ENCODE measurements around the gene SUCLG2. TPM values are rescaled to one million over a fixed set of nuclear protein-coding genes. Genes with fewer than 3 reads are reported as not detected.

SUCLG2 gene
- total and polyA plus RNA-seq, 11 donors, result 41.6 to 119 (median 77.6) TPM

DNA sequence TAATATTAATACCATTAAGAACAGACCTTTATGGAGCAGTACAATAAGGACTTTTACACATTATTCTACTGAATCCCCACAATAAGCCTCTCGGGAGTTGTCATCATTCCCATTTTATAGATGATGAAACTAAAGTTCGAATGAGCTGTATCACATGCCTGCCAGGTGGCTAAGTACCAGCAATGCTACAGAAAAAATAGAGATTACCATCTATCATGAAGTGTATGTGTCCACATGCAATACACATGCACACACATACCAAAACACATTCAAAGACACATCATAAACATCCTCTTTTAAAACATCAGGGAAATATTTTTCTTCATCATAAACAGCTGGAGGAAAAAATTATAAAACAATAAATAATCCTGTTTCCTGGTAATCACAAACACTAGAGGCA lies 136.6 kb downstream of the SUCLG2 start:
- no peak for TF ChIP-seq POLR2A (IDR thresholded peaks at IDR 0.05)
- TF ChIP-seq, protein P1, sequence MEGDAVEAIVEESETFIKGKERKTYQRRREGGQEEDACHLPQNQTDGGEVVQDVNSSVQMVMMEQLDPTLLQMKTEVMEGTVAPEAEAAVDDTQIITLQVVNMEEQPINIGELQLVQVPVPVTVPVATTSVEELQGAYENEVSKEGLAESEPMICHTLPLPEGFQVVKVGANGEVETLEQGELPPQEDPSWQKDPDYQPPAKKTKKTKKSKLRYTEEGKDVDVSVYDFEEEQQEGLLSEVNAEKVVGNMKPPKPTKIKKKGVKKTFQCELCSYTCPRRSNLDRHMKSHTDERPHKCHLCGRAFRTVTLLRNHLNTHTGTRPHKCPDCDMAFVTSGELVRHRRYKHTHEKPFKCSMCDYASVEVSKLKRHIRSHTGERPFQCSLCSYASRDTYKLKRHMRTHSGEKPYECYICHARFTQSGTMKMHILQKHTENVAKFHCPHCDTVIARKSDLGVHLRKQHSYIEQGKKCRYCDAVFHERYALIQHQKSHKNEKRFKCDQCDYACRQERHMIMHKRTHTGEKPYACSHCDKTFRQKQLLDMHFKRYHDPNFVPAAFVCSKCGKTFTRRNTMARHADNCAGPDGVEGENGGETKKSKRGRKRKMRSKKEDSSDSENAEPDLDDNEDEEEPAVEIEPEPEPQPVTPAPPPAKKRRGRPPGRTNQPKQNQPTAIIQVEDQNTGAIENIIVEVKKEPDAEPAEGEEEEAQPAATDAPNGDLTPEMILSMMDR (IDR thresholded peaks at IDR 0.05), result no peak
- H3K36me3 ChIP-seq, result peaks cover 0 to 62% (median 38%) of the 10 kb centered on the region in 9 donors
- 85 to 97% (median 92%) methylated on average over 2 of the region's 2 CpGs for WGBS, 4 donors

DNA sequence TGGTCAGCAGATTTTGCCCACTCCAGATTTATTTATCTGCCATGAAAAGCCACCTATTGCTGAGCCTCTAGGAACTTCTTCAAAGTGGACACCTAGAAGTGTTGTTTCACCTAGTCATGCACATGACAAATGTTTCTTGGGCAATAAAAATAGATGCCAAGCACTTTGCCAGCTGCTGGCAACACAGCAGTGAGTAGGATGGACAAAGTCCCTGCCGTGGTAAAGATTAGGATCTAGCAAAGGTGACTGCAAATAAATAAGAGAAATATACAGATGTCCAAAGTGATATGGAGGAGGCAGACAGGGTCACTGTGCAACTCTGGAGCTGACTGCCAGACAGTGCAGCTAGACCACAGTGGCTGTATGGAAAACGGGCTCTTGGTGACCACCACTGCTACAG lies 137.9 kb downstream of the SUCLG2 start:
- no peaks in the 10 kb centered on the region for H3K27me3 ChIP-seq
- WGBS, 4 donors, result 68 to 81% (median 72%) methylated on average over 2 of the region's 2 CpGs
- no peak for DNase-seq

More for the DNA sequence above, 136.6 kb downstream of the SUCLG2 start:
- ATAC-seq (no peak), DNase-seq (no peak)
- Histone ChIP-seq H3K9me3 (no peaks in the 10 kb centered on the region), H3K4me3 (no peak overlapping the region), H3K4me1 (peaks cover 0 to 5% (median 0%) of the 10 kb centered on the region in 12 donors), H3K27me3 (no peaks in the 10 kb centered on the region), H3K27ac (no peak overlapping the region)
- intact Hi-C loops (cut with DNase I), result no loop called here

DNA sequence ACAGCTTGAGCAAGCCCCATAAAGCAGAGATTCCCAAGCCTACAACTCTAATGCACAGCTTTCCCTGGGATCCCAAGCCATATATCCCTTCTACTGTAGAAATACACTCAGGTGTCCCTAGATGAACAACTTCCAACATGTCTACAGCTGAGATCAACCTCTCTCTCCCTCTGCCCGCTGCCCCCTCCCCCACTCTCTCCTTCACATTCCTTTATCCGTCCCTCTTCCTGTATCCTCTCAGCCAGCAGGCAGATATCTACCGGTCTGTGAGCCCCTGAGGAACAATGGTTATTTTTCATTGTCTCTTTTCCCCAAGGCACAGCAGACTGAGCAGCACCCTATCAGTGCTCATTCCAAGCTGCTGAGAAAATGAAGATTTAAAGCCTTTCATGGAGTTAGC lies 138.6 kb downstream of the SUCLG2 start:
- no peak overlapping the region for H3K4me3 ChIP-seq
- TF ChIP-seq, protein P1 (IDR thresholded peaks at IDR 0.05), result no peak
- TF ChIP-seq POLR2A (IDR thresholded peaks at IDR 0.05), result no peak
- ATAC-seq (no peak), DNase-seq (no peak)
- H3K27ac ChIP-seq, result no peak overlapping the region
- H3K9me3 ChIP-seq, result no peaks in the 10 kb centered on the region
- H3K27me3 ChIP-seq, result no peaks in the 10 kb centered on the region
- 48 to 55% (median 50%) methylated on average over 3 of the region's 3 CpGs for WGBS, 4 donors
- peaks cover 0 to 61% (median 38%) of the 10 kb centered on the region in 9 donors for H3K36me3 ChIP-seq
- intact Hi-C loops (cut with DNase I), result no loop called here
- H3K4me1 ChIP-seq, result peaks cover 0 to 5% (median 0%) of the 10 kb centered on the region in 12 donors

More for the DNA sequence above, 137.9 kb downstream of the SUCLG2 start:
- intact Hi-C loops (cut with DNase I), result no loop called here
- Histone ChIP-seq H3K9me3 (no peaks in the 10 kb centered on the region), H3K36me3 (peaks cover 0 to 62% (median 38%) of the 10 kb centered on the region in 9 donors), H3K4me3 (no peak overlapping the region), H3K27ac (no peak overlapping the region), H3K4me1 (peaks cover 0 to 5% (median 0%) of the 10 kb centered on the region in 12 donors)
- TF ChIP-seq POLR2A (IDR thresholded peaks at IDR 0.05), result no peak
- ATAC-seq, result no peak

DNA sequence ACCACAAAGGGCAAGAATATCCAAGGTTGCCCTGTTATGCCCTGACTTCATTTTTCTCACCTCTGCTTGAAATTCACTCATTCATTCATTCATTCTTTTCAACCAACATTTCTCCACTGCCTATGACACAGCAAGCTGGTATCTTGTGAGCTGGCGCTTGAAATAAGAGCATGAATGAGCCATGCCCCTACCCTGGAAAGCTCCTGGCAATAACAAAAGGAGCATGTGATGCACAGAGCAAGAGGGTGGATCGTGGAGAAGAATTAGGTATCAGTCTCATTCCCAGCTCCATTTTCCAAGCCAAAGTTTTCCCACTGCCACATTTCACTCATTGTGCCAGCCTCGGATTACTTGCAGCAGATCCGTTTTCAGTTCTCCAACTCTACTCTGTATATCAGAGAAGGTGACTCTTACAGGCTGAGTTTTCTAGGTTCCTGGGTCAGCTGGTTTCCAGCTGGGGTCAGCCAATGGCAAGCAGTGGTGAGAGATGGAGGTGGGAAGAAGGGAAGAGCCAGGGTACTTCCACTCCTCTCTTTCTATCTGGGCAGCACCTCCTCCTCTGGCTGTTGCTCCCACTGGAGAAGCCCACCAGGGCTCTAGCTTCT lies 144.8 kb downstream of the SUCLG2 start:
- peaks cover 0 to 35% (median 7%) of the 10 kb centered on the region in 9 donors for H3K36me3 ChIP-seq
- no peaks in the 10 kb centered on the region for H3K9me3 ChIP-seq
- H3K4me3 ChIP-seq, result no peak overlapping the region
- intact Hi-C loops (cut with DNase I), result no loop called here
- H3K27ac ChIP-seq, result no peak overlapping the region
- H3K4me1 ChIP-seq, result no peaks in the 10 kb centered on the region
- no peaks in the 10 kb centered on the region for H3K27me3 ChIP-seq
- no peak for DNase-seq
- TF ChIP-seq, protein P1 (IDR thresholded peaks at IDR 0.05), result no peak
- TF ChIP-seq POLR2A (IDR thresholded peaks at IDR 0.05), result no peak
- peak in 2 of 4 donors; percentile 63 to 75 for ATAC-seq
- WGBS, 4 donors, result 63 to 83% (median 74%) methylated on average over 4 of the region's 4 CpGs

DNA sequence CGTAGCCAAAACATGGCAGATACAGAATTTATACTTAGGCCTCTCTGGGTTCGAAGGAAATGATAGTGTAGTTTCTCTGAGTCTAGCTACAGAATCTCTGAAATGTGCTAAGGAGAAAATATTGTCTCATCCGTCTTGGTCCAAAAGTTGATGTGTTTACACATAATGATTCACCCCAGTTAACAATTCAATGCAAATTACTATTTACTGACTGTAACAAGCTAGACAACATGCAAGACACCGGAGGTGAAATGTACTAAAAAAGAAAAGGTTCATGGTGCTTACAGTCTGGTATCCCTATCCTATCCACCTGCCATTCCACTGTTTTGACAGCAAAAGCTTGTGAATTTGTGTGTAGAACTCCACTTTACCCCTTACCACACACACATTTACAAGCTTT lies 146.8 kb downstream of the SUCLG2 start:
- Histone ChIP-seq H3K4me3 (no peak overlapping the region), H3K4me1 (no peaks in the 10 kb centered on the region), H3K9me3 (no peaks in the 10 kb centered on the region), H3K36me3 (peaks cover 0 to 30% (median 7%) of the 10 kb centered on the region in 9 donors), H3K27ac (no peak overlapping the region), H3K27me3 (no peaks in the 10 kb centered on the region)
- TF ChIP-seq POLR2A (IDR thresholded peaks at IDR 0.05), result no peak
- TF ChIP-seq, protein P1 (IDR thresholded peaks at IDR 0.05), result no peak
- WGBS, 4 donors, result 94 to 97% (median 95%) methylated on average over 4 of the region's 4 CpGs
- intact Hi-C loops (cut with DNase I), result no loop called here
- DNase-seq, result no peak
- ATAC-seq, result no peak
